GM18498 (cell line): ENCODE results near the gene ADARB1.
A peak's percentile ranks its signal among the peaks of the same experiment; 100 is the strongest.

ENCODE experiments used
- ATAC-seq: cut with Tn5 transposase; IDR thresholded peaks from one replicate; pipeline ENCODE4 v1.9.1; 2021; ENCODE audit warnings: mild to moderate bottlenecking, moderate library complexity; ENCODE audit not compliant: unreplicated experiment

Gene ADARB1

GRCh38 chr21:45074818-45075595 lies 627 bp downstream of the ADARB1 start:
- peak; percentile 18 for ATAC-seq

GRCh38 chr21:45075596-45076244 lies 1.3 kb downstream of the ADARB1 start:
- ATAC-seq = no peak

GRCh38 chr21:45076245-45076711 lies 1.9 kb downstream of the ADARB1 start:
- no peak for ATAC-seq

DNA sequence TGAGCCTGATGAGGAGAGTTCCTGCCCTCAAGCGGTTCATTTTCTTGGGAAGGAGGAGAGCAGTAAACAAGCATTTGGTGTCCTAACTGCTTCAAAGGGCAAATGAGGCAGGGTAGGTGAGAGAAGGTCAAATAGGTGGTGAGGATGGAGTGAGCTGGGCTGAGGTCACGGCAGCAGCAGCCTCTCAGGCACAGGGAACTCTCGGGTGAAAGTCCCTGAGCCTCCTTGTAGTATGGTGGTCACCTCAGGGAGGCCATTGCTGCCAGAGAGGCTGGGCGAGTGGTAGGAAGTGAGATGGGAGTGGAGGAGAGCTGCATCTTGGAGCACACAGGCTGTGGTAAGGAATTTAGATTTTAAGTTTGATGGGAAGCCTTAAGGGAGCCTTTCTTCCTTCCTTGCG lies 4.0 kb downstream of the ADARB1 start:
- no peak for ATAC-seq

- ATAC-seq = no peak
Measured at GRCh38 chr21:45078877-45079281, 4.5 kb downstream of the ADARB1 start.

- no peak for ATAC-seq
Measured at GRCh38 chr21:45079351-45079750, 5.0 kb downstream of the ADARB1 start.

GRCh38 chr21:45080232-45080631 lies 5.9 kb downstream of the ADARB1 start:
- ATAC-seq = no peak

DNA sequence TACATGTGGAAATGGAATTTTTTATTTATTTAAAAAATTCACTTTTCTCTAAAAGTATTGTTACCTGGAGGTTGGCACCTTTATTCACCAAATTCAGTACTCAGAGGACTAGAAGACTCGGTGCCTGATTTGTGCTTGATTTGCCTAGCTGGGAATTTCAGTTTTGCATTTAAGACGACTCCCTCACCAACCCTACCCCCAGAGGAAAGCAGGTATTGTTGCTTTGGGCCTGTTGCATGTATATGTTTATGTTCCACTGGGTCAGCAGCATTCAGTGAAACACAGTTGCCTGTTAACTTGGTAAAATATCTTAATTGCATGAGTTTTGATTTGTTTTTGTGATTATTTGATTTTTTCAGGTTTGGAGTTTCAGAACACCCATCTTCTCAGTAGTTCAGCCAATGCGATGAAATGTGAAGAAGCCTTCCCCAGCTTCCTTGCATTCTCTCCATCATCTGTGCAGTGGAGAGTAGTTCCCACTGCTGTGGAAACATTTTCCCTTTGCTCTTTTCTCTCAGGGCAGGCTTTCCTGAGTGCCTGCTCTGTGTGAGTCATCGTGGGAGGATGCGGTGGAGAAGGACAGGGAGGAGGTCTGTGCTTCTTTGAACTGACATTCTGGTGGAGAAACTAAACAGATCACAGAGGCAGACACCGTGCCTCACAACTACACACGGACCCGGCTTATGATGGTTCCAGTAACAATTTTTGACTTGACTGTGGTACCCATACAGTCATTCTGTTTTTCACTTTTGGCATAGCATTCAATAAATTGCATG lies 6.4 kb downstream of the ADARB1 start:
- no peak for ATAC-seq

GRCh38 chr21:45081636-45082035 lies 7.3 kb downstream of the ADARB1 start:
- ATAC-seq = no peak

DNA sequence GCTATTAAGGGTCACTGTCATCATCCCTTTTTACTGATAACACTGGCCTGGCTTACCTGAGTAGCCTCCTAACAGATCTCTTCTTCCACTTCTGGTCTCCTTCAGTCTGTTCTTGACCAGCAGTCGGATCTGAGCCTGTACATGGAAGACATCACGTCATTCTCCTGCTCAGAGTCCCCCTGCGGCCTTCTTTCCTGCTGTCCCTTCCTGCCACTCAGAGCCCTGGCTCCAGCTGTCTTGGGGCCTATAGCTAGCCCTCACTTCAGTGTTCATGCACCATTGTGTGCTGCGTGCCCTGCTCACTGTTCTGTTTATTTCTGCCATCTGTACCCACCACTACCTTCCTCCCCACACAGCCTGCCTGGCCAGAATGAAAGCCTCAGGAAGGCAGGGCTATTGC lies 8.4 kb downstream of the ADARB1 start:
- no peak for ATAC-seq

DNA sequence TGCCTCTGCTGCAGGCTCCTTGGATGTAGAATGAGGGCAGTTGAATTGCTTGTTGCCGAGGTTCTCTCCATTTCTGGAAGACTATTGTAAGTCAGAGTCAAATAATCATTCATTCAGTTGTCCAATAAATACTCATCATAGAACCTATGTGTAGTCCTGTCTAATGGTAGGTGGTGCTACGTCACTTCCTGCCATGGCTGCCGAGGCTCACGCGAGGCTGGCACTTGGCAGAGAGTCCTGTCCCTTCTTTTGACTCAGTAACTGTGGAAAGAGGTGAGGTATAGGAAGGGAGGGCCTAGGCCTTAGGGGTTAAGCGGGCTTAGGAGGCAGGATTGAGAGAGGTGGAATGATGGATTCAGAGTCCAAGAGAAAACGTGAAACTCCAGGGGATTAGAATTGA lies 9.7 kb downstream of the ADARB1 start:
- no peak for ATAC-seq

DNA sequence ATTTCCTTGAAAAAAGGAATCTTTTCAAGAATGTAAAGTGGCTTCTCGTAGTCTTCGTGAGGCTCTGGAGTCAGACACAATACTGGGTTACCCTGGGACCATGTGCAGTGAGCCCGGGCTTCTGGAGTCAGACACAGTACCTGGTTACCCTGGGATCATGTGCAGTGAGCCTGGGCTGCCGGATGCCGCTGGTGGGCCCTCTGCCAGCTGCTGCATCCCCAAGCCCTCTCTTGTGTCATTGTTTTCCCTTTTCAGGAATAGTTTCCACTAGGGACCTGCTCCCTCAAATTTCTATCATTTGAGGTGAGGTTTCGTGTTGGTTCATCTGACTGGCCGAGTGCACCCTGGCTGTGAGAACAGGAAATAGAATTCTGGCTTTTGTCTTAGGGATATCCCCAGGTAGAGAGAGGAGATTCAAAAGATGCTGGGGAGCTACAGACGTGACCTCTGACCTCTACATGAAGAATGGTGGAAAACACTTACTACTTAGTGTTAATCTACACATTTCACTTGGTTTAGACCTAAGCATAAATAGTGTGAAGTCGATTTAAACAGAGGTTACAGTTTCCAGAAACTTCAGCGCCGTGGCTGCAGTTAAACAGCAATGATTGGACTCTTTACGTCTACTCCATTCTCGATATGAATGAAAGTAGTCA lies 10.6 kb downstream of the ADARB1 start:
- ATAC-seq = no peak

GRCh38 chr21:45085700-45086099 lies 11.3 kb downstream of the ADARB1 start:
- ATAC-seq = no peak

- ATAC-seq = no peak
Measured at GRCh38 chr21:45086337-45086958, 12.1 kb downstream of the ADARB1 start.

GRCh38 chr21:45087022-45087823 lies 12.8 kb downstream of the ADARB1 start:
- no peak for ATAC-seq

DNA sequence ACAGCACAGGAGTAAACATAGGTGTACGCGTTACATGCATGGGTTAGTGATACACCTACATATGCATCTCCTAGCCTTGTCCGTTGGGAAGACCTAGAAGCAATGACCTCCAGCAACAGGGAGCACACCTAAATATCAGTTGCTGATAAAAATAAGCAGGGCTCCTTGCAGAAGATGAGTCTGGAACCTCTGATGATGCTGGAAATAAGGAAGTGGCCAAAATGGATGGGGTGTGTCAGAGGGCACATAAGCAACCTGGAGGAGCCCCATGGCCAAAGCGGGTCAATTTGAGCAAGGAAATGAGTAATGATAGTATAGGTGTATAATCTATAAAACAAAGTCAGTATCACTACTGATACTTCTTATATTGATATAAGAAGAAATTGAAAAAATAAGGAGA lies 13.7 kb downstream of the ADARB1 start:
- ATAC-seq = no peak

GRCh38 chr21:45088729-45089128 lies 14.3 kb downstream of the ADARB1 start:
- ATAC-seq = no peak

GRCh38 chr21:45089964-45090363 lies 15.6 kb downstream of the ADARB1 start:
- ATAC-seq = no peak

GRCh38 chr21:45090966-45091365 lies 16.6 kb downstream of the ADARB1 start:
- no peak for ATAC-seq
